IMR-90 (cell line): Measurements from ENCODE around the gene ANAPC7. TPM values are rescaled to one million over a fixed set of nuclear protein-coding genes. Genes with fewer than 3 reads are reported as not detected.
A peak's percentile ranks its signal among the peaks of the same experiment; 100 is the strongest.

Experiments used
- CEBPB ChIP-seq: IDR thresholded peaks from 2 replicates; pipeline ENCODE4 v1.6.1; 2012; ENCODE audit warnings: low read depth, low read length, improper control_type of control experiment
- ELK1 ChIP-seq: fragments of 150-350 bp; IDR thresholded peaks from 2 replicates; pipeline ENCODE4 v1.6.1; 2016; ENCODE audit warnings: low read depth, mild to moderate bottlenecking, low read length, moderate library complexity, borderline replicate concordance
- FOS ChIP-seq: fragments of 150-350 bp; IDR thresholded peaks from 2 replicates; pipeline ENCODE4 v1.6.1; 2016; ENCODE audit warnings: low read depth, low read length
- MAFK ChIP-seq: IDR thresholded peaks from 2 replicates; pipeline ENCODE4 v1.6.1; 2012; ENCODE audit warnings: low read depth, low read length, improper control_type of control experiment
- MAZ ChIP-seq: IDR thresholded peaks from 2 replicates; pipeline ENCODE4 v1.6.1; 2012; ENCODE audit warnings: low read depth, mild to moderate bottlenecking, low read length, improper control_type of control experiment, moderate library complexity, borderline replicate concordance
- NFE2L2 ChIP-seq: fragments of 150-350 bp; IDR thresholded peaks from 2 replicates; pipeline ENCODE4 v1.6.1; 2016; ENCODE audit warnings: low read depth, mild to moderate bottlenecking, low read length
- polyA plus RNA-seq, 3 experiments: library from polyadenylated mRNA; depleted of rRNA; stranded (reverse); fragments of >200 nt; gene quantifications; 2 replicates each; pipeline ENCODE4 v1.2.3, GENCODE V29; 2012; ENCODE audit warnings: low replicate concordance in 1 of 3
- total RNA-seq: library from RNA; depleted of rRNA; stranded (reverse); fragments of >200 nt; gene quantifications from 2 replicates; pipeline ENCODE4 v1.2.3, GENCODE V29; 2012

The ANAPC7 gene
- total and polyA plus RNA-seq, 2 of the 4 experiments (the other 2 are of a cell fraction): 46.4 to 57.9 TPM

- TF ChIP-seq MAFK: no peak
- peak; percentile 20; the same call in 1 of the 2 replicates for TF ChIP-seq MAZ
- TF ChIP-seq NFE2L2: no peak
- TF ChIP-seq CEBPB: no peak
- no peak for TF ChIP-seq ELK1
- no peak for TF ChIP-seq FOS
Observed at GRCh38 chr12:110403146-110403975, at the start of gene ANAPC7 (continued).
